HL-60/S4 (cell line): ENCODE data around the gene PHC2.

ENCODE experiments used
- in situ Hi-C: fragments of 300-500 bp; cut with MboI; formaldehyde crosslinking; loops from 2 replicates; pipeline ENCODE4 v1.14.3; 2022; ENCODE audit warnings: low sequenced_read_pairs

Gene PHC2

DNA sequence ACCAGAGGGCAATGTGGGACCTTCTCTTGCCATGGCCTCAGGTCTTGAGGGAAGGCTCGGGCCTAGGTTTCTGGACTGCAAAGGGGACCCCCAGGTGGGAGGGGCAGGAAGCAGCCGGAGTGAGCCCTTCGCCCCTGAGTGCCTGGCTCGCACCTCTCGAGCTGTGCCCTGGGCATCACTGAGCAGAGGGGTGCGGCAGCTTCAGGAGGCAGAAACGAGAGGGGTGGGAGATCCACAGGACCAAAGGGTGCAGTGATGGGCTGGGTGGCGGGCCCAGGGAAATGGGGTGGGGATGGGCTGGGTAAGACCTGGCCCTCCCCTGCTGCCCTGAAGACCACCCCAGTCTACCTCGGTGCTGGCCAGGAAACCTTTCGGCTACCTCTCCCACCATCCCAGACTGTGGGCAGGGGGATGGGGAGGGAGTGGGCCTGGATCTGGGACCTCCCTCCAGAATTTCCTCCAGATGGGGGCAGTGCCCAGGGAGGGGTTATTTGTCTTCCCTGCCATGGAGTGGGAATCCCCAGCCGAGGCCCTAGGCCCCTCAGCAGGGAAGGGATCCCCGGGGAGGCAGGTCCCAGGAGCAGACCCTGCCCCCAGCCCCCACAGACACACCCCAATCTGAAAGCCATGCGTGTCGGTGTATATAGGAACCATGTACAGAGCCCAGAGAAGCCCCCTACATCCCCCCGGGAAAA lies 131.3 kb downstream of the PHC2 start:
- in situ Hi-C loops: loop anchor here (25.0 kb wide), 1 partner anchor 313 kb away; no protein-coding TSS in a partner anchor

GRCh38 chr1:33298623-33299277 lies 132.1 kb downstream of the PHC2 start:
- in situ Hi-C loops: loop anchor here (25.0 kb wide), 1 partner anchor 314 kb away; no protein-coding TSS in a partner anchor

DNA sequence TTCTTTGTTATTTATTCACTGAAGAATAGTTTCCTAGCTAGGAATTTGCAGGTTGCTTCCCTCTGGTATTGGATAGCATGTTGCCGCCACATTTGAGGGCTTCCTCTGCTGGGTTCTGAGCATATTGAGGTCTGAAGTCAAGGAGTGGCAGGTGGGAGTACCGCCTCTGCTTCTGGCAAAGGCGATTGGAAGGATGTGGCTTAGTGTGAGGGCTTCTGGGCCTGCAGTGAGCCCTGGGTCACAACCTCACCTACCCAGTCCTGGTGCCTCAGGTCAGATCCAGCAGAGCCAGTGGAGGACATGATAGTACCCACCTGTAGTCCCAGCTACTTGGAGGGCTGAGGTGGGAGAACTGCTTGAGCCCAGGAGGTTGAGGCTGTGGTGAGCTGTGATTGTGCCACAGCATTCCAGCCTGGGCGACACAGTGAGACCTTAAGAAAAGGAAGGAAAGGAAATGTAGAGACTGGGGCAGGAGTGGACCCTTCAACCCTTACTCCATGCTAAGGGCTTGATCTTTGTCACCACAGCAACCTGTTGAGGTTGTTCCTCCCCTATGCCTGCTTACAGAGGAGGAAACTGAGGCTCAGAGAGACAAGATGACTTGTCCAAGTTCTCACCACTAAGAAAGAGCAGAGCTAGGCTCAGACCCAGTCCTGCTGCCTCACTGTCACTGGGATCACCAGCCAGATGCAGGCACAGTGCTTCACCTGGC lies 132.8 kb downstream of the PHC2 start:
- in situ Hi-C loops: loop anchor here (25.0 kb wide), 1 partner anchor 314 kb away; no protein-coding TSS in a partner anchor

GRCh38 chr1:33296824-33297223 lies 134.1 kb downstream of the PHC2 start:
- in situ Hi-C loops: loop anchor here (25.0 kb wide), 1 partner anchor 315 kb away; no protein-coding TSS in a partner anchor

GRCh38 chr1:33296082-33296458 lies 134.8 kb downstream of the PHC2 start:
- in situ Hi-C loops: loop anchor here (25.0 kb wide), 1 partner anchor 316 kb away; no protein-coding TSS in a partner anchor

GRCh38 chr1:33295450-33296081 lies 135.3 kb downstream of the PHC2 start:
- in situ Hi-C loops: loop anchor here (25.0 kb wide), 1 partner anchor 317 kb away; no protein-coding TSS in a partner anchor

GRCh38 chr1:33295023-33295422 lies 135.9 kb downstream of the PHC2 start:
- in situ Hi-C loops: loop anchor here (25.0 kb wide), 1 partner anchor 317 kb away; no protein-coding TSS in a partner anchor

DNA sequence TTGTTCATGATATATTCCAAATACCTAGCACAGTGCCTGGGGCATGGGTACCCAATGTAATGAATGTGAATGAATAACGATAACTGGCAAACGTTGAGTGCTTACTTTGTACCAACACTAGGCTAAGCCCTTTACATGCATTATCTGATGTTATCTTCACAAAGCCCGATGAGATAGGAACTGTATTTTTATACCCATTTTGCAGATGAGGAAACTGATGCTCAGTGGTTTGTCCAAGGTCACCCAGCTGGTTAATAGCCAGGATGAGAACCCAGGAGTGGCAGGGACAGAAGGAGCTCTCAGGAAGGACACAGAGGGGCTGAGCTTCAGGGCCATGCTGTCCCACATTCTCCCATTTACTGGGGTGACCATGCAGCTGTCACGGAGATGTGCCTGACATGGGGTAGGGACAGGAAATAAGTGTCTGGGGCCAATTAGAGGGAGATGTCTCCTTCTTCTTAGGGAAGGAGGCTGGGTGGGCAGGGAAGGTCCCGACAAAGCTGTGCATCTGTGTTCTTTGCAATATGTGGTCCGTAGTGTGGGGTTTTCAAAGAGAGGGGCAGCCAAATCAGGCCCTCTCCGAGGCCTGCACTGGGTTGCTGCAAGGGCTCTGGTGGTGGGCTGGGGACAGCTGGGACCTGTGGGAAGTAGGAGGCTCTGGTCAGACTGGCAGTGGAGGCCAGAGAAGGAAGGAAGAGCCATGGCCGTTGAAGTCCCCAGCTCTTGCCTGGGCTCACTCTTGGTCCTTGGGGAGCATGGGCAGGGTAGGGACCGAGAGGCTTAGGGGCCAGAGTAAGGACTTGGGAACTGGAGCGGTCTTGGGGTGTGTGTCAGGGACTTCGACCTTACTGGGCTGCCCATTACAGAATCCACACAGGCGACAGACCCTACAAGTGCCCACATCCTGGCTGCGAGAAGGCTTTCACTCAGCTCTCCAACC lies 136.6 kb downstream of the PHC2 start:
- in situ Hi-C loops: loop anchor here (25.0 kb wide), 1 partner anchor 318 kb away; no protein-coding TSS in a partner anchor

- in situ Hi-C loops: loop anchor here (25.0 kb wide), 1 partner anchor 319 kb away; no protein-coding TSS in a partner anchor
Measured at GRCh38 chr1:33292726-33293340, 138.1 kb downstream of the PHC2 start.

DNA sequence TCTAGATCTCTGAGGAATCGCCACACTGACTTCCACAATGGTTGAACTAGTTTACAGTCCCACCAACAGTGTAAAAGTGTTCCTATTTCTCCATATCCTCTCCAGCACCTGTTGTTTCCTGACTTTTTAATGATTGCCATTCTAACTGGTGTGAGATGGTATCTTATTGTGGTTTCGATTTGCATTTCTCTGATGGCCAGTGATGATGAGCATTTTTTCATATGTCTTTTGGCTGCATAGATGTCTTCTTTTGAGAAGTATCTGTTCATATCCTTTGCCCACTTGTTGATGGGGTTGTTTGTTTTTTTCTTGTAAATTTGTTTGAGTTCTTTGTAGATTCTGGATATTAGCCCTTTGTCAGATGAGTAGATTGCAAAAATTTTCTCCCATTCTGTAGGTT lies 140.3 kb downstream of the PHC2 start:
- in situ Hi-C loops: loop anchor here (25.0 kb wide), 1 partner anchor 322 kb away; no protein-coding TSS in a partner anchor

GRCh38 chr1:33289858-33290154 lies 141.1 kb downstream of the PHC2 start:
- in situ Hi-C loops: loop anchor here (10.0 to 25.0 kb wide), 2 partner anchors 175 to 322 kb away; no protein-coding TSS in a partner anchor

GRCh38 chr1:33288976-33289857 lies 141.7 kb downstream of the PHC2 start:
- in situ Hi-C loops: loop anchor here (10.0 to 25.0 kb wide), 2 partner anchors 176 to 323 kb away; no protein-coding TSS in a partner anchor

DNA sequence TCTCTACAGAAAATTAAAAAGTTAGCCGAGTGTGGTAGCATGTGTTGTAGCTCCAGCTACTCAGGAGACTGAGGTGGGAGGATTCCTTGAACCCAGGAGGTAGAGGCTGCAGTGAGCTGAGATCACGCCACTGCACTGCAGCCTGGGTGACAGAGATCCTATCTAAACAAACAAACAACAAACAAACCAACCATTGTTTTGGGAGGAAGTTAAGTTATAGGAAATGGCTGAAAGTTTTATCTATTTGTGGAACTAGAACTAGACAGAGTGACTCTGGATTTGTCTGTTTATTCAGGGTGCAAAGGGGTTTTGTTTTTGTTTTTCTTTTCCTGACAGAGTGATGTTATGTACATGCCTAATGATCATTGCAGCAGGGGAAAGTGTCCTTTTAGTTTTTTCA lies 143.6 kb downstream of the PHC2 start:
- in situ Hi-C loops: loop anchor here (10.0 to 25.0 kb wide), 2 partner anchors 177 to 325 kb away; no protein-coding TSS in a partner anchor

DNA sequence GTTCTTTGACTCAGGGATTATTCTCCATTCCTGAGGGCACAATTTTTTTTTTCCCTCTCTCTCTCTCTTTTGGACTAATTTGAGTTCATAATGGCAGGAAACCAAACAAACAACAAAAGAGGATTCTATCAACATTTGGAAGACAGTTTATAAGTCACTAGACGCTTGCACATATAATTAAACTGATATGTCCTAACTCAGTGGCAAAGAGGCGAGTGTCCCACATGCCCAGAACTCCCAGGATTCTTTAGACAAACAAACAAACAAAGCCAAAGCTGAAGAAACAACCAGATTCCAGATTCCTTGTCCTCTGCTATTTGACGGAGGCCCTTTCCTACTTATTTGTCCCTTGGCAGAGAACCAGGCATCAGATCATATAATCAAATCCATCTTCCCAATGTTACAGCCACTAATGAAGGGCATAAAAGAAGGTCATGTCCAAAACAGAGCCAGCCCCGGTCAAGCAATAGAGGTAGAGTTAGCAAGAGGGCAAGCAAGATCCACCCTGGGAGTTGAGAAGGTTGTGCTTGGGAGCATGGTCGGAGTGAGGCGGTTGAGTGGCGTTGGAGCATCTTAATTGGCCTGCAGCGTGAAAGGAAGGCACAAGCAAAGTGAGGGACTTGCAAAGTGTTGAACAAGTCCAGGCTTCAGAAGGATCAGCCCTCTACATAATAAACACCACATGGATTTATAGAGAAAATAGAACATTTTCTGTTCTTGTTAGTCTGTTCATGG lies 144.3 kb downstream of the PHC2 start:
- in situ Hi-C loops: loop anchor here (10.0 to 25.0 kb wide), 2 partner anchors 178 to 326 kb away; no protein-coding TSS in a partner anchor

DNA sequence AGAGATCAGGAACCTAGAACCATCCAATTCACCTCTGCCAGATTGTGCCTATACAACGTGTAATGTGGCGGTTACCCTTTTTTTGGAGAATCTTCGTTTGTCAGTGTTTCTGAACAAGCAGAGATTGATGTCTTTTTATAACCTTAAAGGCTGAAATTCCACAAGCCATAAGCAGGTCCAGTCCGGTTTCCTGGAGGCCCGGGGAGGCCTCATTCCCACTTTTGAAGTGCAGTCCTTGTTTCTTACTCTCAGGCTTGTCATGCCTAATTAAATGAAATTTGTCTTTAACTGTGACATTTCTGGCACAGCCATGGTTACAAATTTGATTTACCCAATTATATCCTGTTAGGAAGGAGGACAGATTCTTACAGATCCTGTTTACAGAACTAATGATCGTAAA lies 146.8 kb downstream of the PHC2 start:
- in situ Hi-C loops: loop anchor here (10.0 to 25.0 kb wide), 2 partner anchors 181 to 328 kb away; no protein-coding TSS in a partner anchor

- in situ Hi-C loops: loop anchor here (10.0 to 25.0 kb wide), 2 partner anchors 182 to 330 kb away; no protein-coding TSS in a partner anchor
Measured at GRCh38 chr1:33282791-33283190, 148.1 kb downstream of the PHC2 start.
